ENCODE data around the gene B4GALT5.
A peak's percentile ranks its signal among the peaks of the same experiment; 100 is the strongest.

Gene B4GALT5

DNA sequence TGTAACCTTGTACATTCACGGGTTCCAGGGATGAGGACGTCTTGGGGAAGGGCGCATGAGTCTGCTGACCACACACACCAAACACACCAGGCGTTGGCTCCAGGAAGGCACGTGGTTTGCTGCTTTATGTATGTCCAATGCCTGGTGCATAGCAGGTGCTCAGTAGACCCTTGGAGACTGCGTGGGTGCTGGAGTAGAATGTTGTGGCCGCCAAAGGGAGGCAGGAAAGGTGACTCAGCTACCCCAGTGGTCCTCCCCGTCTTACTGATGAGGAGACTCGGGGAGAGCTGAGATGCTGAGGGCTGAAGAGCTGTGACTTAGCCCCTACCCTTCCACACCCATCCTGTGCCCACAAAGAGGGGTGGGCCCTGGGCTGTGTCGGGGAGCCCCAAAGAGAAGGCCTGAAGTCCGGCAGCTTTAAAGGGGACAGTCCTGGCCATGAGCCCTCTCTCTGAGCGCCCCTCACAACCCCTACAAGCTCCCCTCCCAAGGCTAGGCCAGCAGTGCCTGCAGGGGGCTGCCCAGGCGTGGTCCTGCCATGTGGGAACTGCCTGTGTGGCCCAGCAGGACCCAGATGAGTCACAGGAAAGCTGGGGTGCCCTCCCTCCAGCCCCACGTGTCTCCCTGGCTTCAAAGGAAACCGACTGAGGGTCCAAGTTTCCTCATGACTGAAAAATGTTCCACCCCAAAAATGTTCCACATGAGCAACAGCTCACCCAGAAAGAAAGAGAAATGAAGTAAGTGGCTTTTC is 117.7 kb downstream of the B4GALT5 start (continued):
- TF ChIP-seq, protein P1, sequence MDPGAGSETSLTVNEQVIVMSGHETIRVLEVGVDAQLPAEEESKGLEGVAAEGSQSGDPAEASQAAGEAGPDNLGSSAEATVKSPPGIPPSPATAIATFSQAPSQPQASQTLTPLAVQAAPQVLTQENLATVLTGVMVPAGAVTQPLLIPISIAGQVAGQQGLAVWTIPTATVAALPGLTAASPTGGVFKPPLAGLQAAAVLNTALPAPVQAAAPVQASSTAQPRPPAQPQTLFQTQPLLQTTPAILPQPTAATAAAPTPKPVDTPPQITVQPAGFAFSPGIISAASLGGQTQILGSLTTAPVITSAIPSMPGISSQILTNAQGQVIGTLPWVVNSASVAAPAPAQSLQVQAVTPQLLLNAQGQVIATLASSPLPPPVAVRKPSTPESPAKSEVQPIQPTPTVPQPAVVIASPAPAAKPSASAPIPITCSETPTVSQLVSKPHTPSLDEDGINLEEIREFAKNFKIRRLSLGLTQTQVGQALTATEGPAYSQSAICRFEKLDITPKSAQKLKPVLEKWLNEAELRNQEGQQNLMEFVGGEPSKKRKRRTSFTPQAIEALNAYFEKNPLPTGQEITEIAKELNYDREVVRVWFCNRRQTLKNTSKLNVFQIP (CRISPR knock-in tag; IDR thresholded peaks at IDR 0.05; ENCODE audit: borderline replicate concordance, low read depth) = no peak

DNA sequence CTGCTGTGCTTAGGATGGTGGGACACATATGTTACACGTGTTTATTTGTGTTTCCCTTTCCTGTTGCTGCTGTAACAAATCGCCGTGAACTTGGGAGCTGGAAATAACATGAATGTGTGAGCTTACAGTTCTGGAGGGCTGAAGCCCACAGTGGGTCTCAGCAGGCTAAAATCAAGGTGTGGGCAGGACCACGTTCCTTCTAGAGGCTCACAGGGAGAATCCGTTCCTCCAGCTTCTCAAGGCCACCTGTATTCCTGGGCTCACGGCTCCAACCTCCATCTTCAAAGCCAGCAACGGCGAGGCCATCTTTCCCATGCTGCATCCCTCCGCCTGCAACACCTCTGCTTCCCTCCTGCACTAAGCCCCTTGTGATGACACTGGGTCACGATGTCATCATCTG is 118.3 kb downstream of the B4GALT5 start:
- ATAC-seq = no peak
- TF ChIP-seq SNAI2 (CRISPR knock-in tag; IDR thresholded peaks at IDR 0.05) (no peak), ARNTL (CRISPR knock-in tag; IDR thresholded peaks at IDR 0.05; ENCODE audit: borderline replicate concordance, low read depth) (no peak), ISL1 (CRISPR knock-in tag; IDR thresholded peaks at IDR 0.05) (no peak), ZNF70 (CRISPR knock-in tag; IDR thresholded peaks at IDR 0.05) (no peak)
- TF ChIP-seq, protein P2, sequence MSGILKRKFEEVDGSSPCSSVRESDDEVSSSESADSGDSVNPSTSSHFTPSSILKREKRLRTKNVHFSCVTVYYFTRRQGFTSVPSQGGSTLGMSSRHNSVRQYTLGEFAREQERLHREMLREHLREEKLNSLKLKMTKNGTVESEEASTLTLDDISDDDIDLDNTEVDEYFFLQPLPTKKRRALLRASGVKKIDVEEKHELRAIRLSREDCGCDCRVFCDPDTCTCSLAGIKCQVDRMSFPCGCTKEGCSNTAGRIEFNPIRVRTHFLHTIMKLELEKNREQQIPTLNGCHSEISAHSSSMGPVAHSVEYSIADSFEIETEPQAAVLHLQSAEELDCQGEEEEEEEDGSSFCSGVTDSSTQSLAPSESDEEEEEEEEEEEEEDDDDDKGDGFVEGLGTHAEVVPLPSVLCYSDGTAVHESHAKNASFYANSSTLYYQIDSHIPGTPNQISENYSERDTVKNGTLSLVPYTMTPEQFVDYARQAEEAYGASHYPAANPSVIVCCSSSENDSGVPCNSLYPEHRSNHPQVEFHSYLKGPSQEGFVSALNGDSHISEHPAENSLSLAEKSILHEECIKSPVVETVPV (CRISPR knock-in tag; IDR thresholded peaks at IDR 0.05) = no peak
- TF ChIP-seq, protein P3, sequence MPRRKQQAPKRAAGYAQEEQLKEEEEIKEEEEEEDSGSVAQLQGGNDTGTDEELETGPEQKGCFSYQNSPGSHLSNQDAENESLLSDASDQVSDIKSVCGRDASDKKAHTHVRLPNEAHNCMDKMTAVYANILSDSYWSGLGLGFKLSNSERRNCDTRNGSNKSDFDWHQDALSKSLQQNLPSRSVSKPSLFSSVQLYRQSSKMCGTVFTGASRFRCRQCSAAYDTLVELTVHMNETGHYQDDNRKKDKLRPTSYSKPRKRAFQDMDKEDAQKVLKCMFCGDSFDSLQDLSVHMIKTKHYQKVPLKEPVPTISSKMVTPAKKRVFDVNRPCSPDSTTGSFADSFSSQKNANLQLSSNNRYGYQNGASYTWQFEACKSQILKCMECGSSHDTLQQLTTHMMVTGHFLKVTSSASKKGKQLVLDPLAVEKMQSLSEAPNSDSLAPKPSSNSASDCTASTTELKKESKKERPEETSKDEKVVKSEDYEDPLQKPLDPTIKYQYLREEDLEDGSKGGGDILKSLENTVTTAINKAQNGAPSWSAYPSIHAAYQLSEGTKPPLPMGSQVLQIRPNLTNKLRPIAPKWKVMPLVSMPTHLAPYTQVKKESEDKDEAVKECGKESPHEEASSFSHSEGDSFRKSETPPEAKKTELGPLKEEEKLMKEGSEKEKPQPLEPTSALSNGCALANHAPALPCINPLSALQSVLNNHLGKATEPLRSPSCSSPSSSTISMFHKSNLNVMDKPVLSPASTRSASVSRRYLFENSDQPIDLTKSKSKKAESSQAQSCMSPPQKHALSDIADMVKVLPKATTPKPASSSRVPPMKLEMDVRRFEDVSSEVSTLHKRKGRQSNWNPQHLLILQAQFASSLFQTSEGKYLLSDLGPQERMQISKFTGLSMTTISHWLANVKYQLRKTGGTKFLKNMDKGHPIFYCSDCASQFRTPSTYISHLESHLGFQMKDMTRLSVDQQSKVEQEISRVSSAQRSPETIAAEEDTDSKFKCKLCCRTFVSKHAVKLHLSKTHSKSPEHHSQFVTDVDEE (CRISPR knock-in tag; IDR thresholded peaks at IDR 0.05) = no peak
- TF ChIP-seq, protein P4, sequence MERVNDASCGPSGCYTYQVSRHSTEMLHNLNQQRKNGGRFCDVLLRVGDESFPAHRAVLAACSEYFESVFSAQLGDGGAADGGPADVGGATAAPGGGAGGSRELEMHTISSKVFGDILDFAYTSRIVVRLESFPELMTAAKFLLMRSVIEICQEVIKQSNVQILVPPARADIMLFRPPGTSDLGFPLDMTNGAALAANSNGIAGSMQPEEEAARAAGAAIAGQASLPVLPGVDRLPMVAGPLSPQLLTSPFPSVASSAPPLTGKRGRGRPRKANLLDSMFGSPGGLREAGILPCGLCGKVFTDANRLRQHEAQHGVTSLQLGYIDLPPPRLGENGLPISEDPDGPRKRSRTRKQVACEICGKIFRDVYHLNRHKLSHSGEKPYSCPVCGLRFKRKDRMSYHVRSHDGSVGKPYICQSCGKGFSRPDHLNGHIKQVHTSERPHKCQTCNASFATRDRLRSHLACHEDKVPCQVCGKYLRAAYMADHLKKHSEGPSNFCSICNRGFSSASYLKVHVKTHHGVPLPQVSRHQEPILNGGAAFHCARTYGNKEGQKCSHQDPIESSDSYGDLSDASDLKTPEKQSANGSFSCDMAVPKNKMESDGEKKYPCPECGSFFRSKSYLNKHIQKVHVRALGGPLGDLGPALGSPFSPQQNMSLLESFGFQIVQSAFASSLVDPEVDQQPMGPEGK (CRISPR knock-in tag; IDR thresholded peaks at IDR 0.05; ENCODE audit: borderline replicate concordance) = no peak
- TF ChIP-seq, protein P1 (CRISPR knock-in tag; IDR thresholded peaks at IDR 0.05; ENCODE audit: borderline replicate concordance, low read depth) = no peak
- TF ChIP-seq, protein P5, sequence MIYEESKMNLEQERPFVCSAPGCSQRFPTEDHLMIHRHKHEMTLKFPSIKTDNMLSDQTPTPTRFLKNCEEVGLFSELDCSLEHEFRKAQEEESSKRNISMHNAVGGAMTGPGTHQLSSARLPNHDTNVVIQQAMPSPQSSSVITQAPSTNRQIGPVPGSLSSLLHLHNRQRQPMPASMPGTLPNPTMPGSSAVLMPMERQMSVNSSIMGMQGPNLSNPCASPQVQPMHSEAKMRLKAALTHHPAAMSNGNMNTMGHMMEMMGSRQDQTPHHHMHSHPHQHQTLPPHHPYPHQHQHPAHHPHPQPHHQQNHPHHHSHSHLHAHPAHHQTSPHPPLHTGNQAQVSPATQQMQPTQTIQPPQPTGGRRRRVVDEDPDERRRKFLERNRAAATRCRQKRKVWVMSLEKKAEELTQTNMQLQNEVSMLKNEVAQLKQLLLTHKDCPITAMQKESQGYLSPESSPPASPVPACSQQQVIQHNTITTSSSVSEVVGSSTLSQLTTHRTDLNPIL (CRISPR knock-in tag; IDR thresholded peaks at IDR 0.05; ENCODE audit: low read depth) = no peak

DNA sequence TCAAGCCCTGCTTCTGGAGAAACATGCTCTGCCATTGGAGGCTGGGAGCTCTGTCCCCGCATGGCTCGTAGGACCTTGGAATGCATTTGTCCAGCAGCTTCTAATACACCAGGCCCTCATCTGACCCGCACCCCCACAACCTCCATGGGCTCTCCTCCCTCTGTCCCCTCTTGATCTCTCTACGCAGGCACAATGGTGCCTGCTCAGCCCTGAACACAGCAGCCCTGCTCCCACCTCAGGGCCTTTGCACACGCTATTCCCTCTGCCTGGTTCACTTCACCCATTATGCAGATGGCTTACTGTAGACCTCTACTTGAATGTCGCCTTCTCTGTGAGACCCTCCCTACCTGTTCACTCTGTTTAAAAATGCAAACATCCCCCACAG is 118.8 kb downstream of the B4GALT5 start:
- ATAC-seq = no peak
- TF ChIP-seq, protein P2 (CRISPR knock-in tag; IDR thresholded peaks at IDR 0.05) = no peak
- TF ChIP-seq ESRRG (CRISPR knock-in tag; IDR thresholded peaks at IDR 0.05) = no peak

DNA sequence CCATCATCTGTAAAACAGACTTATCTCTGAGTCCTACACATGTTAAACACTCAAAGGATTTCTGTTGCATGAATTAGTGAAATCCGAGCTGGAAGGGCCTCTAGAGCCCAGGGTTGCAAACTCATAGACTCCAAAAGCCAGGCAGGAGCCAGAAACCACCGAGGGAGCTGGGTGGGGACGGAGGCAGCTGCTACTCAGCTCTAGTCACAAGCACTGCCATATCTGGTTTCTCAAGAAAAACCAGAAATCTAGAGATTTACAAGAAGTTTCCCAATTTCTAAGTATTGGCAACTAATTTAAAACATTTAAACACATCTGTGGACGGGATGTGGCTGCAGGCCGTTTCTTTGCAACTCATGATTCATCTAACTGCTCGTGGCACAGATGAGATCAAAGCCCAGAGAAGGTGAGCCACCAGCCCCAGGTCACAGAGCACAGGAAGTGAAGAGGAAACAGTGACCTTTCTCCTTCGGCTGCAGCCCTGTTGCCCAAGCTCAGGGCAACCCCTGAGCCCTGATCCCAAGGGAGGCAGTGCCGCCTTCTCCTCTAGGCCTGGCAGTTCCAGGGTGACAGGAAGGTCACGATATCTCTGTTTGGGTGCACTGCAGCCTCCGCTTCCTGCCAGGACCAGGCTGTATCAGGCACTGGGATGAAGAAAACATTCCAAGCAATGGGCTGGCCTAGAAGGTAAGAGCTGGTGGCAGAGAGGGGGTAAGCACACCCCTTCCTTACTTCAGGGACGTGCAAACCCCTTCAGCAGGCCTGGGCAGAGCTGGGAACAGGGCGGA is 119.3 kb downstream of the B4GALT5 start:
- peak; percentile 73 for ATAC-seq
- TF ChIP-seq SNAI2 (CRISPR knock-in tag; IDR thresholded peaks at IDR 0.05) = no peak
- no peak for TF ChIP-seq ARNTL (CRISPR knock-in tag; IDR thresholded peaks at IDR 0.05; ENCODE audit: borderline replicate concordance, low read depth)
- TF ChIP-seq ZNF565 (CRISPR knock-in tag; conservative IDR thresholded peaks at IDR 0.05; ENCODE audit: low read depth) = no peak
- TF ChIP-seq, protein P5 (CRISPR knock-in tag; IDR thresholded peaks at IDR 0.05; ENCODE audit: low read depth) = no peak
- no peak for TF ChIP-seq ZNF8 (CRISPR knock-in tag; IDR thresholded peaks at IDR 0.05)
- TF ChIP-seq RARB (CRISPR knock-in tag; IDR thresholded peaks at IDR 0.05) = no peak
- TF ChIP-seq, protein P2 (CRISPR knock-in tag; IDR thresholded peaks at IDR 0.05) = no peak
- no peak for TF ChIP-seq ISL1 (CRISPR knock-in tag; IDR thresholded peaks at IDR 0.05)
- TF ChIP-seq ZFP30 (CRISPR knock-in tag; IDR thresholded peaks at IDR 0.05) = no peak
- TF ChIP-seq TCF4 (CRISPR knock-in tag; IDR thresholded peaks at IDR 0.05; ENCODE audit: borderline replicate concordance) = no peak
- TF ChIP-seq PPARA (CRISPR knock-in tag; IDR thresholded peaks at IDR 0.05; ENCODE audit: borderline replicate concordance) = no peak
- no peak for TF ChIP-seq GLIS3 (CRISPR knock-in tag; IDR thresholded peaks at IDR 0.05)

Measured in SK-N-SH treated with all-trans-retinoic acid at 6 μM for 48 hours (cell line).